Heart left ventricle (tissue), 13 donors: Measurements from ENCODE around the gene ACAP3.

Experiments
- POLR2A ChIP-seq, 2 donors: fragments of 450-650 bp; IDR thresholded peaks; one replicate each; pipeline ENCODE4 v1.6.1; 2017; ENCODE audit warnings: antibody characterized with exemption in 2 of 2, mild to moderate bottlenecking in 2 of 2, moderate library complexity in 2 of 2
- TF ChIP-seq, protein P1 (sequence below), 12 donors: fragments of 200-600 bp; sonication (generic) in 4 of 12; IDR thresholded peaks; one replicate each; pipeline versions ENCODE4 v1.5.0 to v1.8.0; 2018 to 2022; ENCODE audit warnings: antibody characterized with exemption in 12 of 12, mild to moderate bottlenecking in 5 of 12
- donor health status: ischemic (EF 13 %, LVEDD 7.1; RV severe dilation, severe dysfunction).
- donor health status: DM: no; HTN: yes; CAD: no.
- donor health status: DM: no; HTN: no; CAD: no.
- donor health status: ischemic (EF 25% LVEDD 6.9; RV normal size, moderate dysfunction).
- donor health status: ischemic (EF 25% LVEDD 5.7; RV mildly dilated, moderate dysfunction).
- donor health status: ischemic (EF 35%, LVEDD 5.7; RV mildly dilated, moderate dysfunction).
- donor health status: nonischemic (EF 11% LVEDD 7.7; RV severe dilation, severe dysfunction).
- donor health status: DM: yes; HTN: yes; CAD: no.
- donor health status: PGD.
- donor health status: ischemic (EF 29% LVEDD 5.4; RV normal size, mild dysfunction).
- donor health status: nonischemic (EF 23%, LVEDD 6.1; RV moderate dilation, normal function).

DNA sequence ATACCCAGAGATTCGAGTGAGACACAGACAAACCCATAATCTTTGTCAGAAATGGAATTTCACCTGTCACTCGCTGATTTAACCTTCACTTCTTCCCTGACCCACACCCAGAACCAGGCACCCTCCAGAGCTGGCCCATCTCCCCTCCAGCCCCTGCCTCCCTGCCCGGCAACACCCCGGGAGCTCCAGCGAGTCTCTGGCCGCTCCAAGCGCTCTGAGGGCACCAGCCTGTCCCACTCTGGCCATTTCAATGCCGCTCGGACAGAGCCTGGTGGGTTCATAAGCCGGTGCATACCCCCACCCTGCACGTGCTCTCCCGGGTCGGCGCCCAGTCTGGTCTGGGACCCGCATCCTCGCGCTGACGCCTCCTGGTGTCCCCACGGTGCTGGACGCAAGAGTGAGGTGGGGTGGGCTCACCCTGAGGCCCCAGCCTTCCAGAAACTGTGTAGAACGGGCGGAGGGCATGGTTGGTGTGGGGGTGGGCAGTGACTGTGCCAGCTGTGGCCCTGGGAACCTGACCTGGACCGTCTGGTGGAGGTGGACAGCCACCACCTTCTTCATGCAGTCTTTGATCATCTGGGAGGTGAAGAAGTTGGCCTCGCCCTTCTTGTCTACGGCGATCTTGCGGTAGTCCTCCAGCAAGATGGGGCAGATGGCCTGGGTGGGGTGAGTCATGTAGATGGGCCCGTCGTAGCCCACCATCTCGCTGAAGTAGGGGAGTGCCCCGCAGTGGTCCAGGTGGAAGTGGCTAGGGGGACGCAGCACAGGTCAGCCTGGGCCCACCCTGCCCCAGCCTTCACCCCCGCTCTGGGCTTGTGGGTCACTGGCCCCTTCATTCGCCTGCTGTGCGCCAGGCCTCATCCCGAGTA is 11.3 kb upstream of the ACAP3 start:
- TF ChIP-seq, protein P1, sequence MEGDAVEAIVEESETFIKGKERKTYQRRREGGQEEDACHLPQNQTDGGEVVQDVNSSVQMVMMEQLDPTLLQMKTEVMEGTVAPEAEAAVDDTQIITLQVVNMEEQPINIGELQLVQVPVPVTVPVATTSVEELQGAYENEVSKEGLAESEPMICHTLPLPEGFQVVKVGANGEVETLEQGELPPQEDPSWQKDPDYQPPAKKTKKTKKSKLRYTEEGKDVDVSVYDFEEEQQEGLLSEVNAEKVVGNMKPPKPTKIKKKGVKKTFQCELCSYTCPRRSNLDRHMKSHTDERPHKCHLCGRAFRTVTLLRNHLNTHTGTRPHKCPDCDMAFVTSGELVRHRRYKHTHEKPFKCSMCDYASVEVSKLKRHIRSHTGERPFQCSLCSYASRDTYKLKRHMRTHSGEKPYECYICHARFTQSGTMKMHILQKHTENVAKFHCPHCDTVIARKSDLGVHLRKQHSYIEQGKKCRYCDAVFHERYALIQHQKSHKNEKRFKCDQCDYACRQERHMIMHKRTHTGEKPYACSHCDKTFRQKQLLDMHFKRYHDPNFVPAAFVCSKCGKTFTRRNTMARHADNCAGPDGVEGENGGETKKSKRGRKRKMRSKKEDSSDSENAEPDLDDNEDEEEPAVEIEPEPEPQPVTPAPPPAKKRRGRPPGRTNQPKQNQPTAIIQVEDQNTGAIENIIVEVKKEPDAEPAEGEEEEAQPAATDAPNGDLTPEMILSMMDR (IDR thresholded peaks at IDR 0.05) = no peak
- no peak for TF ChIP-seq POLR2A (IDR thresholded peaks at IDR 0.05)
